Astrocyte (in vitro differentiated cells and primary cell): ENCODE measurements around the gene GABBR2.

ENCODE experiments used
- CTCF ChIP-seq: IDR thresholded peaks from 2 replicates; pipeline ENCODE4 v1.5.1; 2011; ENCODE audit warnings: low read depth, mild to moderate bottlenecking, inconsistent platforms, low read length, moderate library complexity; ENCODE audit not compliant: insufficient read depth
- EZH2 ChIP-seq: IDR thresholded peaks from 2 replicates; pipeline ENCODE4 v1.6.1; 2012; ENCODE audit warnings: mild to moderate bottlenecking, low read length, inconsistent platforms; ENCODE audit not compliant: insufficient read depth

- TF ChIP-seq CTCF = no peak
- no peak for TF ChIP-seq EZH2
Measured at GRCh38 chr9:98428454-98428853, 280.3 kb downstream of the GABBR2 start.
